Measurements from ENCODE around the gene FBL.
"Not testable (repeated sequence)": the region's sequence is repeated elsewhere in the genome, so short reads cannot be mapped to it uniquely, and the experiment has no call there.

The FBL gene

DNA sequence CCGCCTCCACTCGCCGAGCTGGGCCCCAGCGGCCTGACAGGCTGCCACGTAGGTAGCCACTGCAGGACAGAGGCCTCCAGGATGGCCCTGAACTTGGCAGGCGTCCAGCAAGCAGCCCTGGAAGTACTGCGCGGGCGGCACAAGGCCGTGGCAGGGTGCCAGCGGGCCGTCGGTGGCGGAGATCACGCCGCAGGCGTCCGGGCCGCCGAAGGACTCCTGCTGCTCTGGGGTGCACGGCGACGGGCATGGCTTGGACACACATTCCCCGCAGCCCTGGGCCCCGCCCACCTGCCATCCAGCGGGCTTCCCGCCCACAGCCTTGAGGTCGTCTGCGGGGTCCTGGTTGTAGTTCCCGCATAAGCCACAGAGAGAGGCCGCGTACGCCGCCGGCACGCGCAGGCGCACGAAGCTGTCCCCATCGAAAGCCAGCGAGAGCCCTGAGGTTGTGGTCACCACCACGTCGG is 29.3 kb upstream of the FBL start:
- not testable (repeated sequence) for DNase-seq

DNA sequence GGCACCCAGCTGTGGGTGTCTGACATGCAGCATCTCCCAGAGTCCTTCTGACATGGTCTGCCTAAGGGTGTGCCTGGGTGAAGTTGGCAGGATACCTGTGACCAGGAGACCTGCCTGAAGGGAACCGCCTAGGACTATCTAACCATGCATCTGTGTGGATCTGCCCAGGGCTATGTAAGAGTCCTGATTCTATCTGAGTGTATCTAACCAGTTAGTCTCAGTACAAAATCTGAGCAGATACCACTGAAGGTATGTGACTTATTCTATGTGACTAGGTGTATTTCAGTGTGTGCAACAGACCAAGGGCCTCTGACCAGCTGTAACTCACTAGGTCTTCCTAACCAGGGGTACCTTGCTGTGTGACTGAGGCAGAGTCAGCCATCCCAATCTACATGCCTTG is 28.2 kb upstream of the FBL start:
- DNase-seq, result no peak

DNA sequence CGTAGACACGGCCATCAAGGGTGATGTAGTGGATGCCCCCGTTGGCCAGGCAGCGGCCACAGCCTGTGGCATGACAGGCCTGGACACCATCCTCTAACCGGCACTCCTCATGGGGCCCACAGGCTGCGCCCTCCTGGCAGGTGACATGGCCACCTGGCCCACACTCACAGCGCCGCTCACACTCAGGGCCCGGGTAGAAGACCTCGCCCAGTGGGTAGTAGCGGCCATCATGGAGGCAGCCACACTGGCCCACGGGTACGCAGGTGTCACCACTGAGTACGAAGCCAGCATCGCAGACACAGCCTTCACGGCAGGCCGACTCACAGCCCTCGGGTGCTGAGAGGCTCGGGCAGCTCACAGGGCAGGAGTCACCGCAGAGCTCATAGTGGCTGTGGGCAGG is 27.2 kb upstream of the FBL start:
- no peak for DNase-seq

DNA sequence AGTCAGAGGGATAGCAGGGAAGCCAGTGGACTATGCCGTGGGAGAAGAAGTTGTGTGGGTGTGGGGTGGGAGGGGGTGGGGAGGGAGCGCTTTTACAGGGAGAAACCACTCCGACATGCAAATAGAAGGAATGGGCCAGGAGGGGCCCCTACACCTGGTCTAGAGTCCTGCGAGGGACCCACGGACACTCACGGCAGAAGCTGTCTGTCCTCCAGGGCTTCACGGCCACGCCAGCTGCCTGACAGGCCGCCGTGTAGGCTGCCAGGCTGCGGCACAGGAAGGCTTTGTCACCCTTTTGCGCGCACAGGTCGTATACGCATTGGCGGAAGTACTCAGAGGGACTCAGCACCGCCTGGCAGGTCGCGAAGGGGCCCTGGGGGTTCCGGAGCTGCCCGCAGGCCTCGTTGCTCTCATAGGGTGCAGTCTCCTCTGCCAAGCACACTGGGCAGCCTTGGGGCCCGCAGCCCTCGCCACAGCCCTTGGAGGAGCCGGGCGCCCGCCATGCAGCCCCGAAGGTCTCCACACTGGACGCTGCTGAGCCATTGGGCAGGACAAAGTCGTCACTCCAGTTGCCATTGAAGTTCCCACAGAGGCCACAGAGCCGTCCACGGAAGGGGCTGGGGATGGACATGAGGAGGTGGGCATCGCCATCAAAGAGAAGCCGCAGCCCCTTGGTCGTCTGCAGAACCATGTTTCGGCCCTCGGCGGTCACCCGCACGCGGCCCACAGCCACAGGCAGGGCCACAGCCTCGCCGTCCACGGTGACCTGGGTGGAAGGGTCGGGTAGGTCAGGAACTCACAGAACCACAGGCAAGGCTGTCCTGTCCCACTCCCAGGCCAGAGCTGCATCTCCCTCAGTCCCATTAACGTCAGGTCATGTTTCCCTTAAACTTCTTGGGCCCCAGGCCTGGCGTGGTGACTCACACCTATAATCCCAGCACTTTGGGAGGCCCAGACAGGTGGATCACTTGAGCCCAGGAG is 26.0 kb upstream of the FBL start:
- no peak for DNase-seq

DNA sequence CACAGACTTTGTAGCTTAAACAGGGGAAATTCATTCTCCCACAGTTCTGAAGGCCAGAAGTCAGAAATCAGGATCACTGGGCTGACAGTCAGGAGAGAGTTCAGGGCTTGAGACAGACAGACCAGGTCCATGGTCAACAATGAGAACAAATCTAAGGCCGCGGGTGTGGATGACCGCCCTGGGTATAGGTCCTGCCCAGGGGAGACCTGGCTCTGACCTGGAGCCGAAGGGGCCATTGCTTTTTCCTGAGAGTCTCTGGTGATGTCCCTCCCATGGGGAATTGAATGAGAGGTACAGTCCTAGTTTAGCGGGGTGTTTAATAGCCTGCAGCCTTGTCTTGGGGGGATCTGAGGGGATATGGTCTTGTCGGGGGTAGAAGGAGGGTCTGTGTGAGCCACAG is 25.2 kb upstream of the FBL start:
- DNase-seq, result no peak

DNA sequence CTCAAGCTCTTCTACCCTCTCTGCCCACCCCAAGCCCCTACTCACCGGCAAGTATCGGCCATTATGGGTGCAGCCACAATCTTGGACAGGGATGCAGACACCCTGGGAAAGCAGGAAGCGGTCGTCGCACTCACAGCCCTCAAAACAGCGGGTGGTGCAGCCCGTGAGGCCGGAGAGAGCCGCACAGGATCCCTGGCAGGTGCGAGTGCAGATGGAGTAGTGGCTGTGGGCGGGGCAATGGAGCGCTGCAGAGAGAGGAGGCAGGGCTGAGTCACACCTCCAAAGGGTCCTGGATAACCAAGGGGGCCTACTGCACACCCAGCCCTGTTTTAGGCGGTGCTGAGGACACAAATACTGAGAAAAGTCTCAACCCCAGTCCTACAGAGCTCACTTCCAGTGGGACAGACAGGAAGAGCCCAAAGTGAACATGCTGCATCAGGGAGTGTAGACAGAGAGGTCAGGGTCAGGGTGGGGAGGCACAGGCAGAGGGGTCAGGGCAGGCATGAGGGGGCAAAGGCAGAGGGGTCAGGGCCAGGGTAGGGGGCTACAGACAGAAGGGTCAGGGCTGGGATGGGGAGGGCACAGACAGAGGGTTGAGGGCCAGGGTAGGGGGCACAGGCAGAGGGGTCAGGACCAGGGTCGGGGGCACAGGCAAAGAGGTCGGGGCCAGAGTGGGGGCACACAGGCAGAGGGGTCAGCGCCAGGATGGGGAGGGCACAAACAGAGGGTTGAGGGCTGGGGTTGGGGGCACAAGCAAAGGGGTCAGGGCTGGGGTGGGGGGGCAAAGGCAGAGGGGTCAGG is 24.2 kb upstream of the FBL start:
- peak; percentile 86 for DNase-seq

DNA sequence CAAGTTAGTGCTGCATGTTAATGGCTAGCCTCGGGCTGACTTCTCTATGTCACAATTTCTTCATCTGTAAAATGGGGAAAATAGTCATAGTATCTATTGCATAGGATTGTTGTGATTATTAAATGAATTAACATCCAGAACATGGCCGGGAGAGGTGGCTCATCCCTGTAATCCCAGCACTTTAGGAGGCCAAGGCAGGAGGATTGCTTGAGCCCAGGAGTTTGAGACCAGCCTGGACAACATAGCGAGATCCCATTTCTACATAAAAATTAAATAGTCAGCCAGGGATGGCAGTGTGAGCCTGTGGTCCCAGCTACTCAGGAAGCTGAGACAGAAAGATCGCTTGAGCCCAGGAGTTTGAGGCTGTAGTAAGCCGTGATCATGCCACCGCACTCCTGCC is 21.8 kb upstream of the FBL start:
- DNase-seq, result no peak

DNA sequence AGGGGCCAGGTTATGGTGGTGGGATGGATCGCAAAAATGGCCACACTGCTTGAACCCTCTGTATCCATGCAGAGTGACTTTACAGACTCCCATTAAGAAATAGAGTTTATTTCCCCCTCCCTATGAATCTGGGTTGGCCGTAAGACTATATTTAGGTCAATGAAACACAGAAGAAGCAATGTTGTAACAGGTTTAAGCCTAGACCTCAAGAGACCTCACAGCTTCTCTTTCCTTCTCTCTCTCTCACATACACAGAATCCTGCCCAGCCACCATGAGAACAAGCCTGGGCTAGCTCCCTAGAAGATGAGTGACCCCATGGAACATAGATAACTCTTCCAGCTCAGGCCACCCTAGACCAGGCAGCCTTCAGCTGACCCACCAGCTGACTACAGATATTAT is 21.0 kb upstream of the FBL start:
- DNase-seq, result no peak

DNA sequence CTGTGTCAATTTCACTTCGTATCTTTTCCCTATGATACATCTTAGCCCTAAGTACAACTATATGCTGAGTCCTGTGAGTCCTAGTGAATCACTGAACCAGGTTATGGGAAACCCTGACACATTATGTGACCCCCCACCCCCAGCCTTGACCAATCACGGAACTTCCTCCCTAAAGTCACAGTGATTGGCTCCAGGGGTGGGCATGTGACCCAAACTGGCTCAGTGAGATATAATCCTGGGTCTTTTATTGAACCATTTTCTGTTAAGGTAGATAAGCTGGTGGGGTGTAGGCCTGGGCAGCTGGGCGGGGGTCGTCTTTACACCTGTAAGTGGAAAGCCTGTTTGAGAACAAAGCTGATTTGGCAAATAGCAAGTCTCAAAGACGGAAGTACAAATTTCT is 19.8 kb upstream of the FBL start:
- no peak for DNase-seq

DNA sequence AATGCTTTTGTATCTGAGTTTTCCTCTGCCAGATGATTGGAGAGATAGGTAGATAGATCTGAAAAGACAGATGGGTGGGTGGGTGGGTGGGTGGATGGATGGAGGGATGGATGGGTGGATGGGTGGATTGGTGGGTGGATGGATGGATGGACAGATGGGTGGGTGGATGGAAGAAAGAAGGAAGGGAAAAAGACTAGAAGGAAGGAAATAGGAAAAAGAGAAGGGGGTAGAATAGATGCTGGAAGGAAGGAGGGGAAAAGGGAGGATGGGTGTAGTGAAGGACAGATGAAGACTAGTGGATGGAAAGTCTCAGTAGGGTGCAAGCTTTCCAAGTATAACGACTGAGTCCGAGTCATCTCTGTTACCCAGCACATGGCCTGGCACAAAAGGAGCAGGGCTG is 19.0 kb upstream of the FBL start:
- DNase-seq, result no peak

DNA sequence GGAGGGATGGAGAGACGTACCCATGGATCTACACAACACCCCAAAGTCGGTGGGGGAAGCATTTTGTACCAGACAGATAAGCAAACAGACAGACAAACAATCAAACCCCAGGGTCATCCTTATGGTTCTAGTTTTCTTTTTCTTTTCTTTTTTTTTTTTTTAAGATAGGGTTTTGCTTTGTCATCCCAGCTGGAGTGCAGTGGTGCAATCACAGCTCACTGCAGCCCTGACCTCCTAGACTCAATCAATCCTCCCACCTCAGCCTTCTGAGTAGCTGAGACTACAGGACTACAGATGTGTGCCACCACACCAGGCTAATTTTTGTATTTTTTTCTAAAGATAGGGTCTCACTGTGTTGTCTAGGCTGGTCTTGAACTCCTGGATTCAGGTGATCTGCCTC is 17.9 kb upstream of the FBL start:
- no peak for DNase-seq

DNA sequence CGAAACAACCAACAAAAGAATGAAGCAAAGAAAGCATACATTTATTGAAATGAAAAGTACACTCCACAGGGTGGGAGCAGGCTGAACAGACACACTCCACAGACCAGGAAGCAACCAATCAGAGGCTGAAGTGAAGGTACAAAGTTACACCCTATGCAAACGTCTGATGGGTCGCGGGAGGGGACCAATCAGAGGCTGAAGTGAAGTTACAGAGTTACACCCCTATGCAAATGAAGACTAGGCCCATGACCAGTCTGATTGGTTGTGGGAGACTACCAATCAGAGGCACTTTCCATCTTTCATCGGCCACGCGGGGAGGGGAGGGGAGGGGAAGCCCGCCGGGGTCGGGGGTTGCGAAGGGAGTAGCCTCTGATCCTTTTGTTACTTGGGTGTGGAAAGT is 12.4 kb upstream of the FBL start:
- DNase-seq, result no peak

DNA sequence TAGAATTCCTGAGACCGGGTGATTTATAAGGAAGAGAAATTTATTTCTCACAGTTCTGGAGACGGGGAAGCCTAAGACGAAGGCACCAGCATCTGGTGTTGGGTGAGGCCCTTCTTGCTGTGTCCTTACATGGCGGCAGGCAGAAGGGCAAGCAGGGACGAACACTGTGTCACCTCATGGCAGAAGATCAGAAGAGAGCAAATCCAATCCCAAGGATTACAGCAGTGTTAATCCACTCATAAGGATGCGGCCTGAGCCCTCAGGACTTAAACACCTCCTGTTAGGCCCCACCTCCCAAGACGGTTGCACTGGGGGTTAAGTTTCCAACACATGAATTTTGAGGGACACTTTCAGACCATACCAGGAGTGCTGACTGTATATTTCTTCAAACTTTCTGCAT is 6.7 kb upstream of the FBL start:
- no peak for DNase-seq

DNA sequence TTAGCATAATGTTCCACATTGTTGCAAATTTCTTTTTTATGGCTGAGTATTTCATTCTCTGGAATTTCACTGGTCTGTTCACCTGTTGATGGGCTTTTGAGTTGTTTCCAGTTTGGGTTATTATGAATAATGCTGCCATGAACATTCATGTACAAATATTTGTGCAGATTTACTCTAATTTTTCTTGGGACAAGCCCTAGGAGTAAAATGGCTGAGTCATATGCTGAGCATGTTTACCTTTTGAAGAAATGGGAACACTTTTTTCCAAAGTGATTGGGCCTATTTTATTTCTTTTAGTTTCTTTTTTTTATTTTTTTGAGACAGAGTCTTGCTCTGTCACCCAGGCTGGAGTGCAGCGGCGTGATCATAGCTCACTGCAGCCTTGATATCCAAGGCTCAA is 4.7 kb upstream of the FBL start:
- no peak for DNase-seq

DNA sequence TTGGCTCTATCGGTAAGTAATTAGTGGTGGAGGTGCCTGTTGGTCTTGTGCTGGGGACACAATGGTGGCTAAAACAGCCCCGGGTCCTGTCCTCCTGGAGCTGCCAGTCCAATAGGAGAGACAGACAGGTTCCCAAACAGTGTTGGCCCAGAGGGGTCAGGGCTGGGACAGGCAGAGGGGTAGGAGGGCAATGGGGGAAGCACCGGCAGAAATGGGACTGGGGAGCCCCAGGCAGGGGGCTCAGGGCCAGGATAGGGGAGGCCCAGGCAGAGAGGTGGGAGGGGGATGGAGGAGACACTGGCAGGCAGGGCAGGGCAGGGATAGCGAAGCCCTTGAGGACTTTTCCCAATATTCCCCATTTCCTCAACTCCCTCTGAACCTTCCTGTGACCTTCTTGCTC is 2.2 kb upstream of the FBL start:
- no peak for DNase-seq

DNA sequence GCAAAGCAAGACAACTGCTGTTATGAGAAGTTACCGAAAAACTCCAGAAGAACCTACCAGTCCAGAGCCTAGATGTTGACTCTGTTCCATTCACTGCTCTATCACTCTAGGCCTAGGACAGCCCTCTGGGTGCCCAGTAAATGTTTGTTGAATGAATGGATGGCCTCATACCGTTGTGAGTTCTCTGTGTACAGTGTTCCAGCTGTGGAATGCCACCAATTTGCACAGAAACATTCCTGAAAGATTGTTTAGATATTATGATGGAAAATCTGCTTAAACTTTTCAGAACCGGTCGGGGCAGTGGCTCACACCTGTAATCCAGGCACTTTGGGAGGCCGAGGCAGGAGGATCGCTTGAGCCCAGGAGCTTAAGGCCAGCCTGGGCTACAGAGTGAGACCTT is 1.3 kb upstream of the FBL start:
- DNase-seq, result no peak

DNA sequence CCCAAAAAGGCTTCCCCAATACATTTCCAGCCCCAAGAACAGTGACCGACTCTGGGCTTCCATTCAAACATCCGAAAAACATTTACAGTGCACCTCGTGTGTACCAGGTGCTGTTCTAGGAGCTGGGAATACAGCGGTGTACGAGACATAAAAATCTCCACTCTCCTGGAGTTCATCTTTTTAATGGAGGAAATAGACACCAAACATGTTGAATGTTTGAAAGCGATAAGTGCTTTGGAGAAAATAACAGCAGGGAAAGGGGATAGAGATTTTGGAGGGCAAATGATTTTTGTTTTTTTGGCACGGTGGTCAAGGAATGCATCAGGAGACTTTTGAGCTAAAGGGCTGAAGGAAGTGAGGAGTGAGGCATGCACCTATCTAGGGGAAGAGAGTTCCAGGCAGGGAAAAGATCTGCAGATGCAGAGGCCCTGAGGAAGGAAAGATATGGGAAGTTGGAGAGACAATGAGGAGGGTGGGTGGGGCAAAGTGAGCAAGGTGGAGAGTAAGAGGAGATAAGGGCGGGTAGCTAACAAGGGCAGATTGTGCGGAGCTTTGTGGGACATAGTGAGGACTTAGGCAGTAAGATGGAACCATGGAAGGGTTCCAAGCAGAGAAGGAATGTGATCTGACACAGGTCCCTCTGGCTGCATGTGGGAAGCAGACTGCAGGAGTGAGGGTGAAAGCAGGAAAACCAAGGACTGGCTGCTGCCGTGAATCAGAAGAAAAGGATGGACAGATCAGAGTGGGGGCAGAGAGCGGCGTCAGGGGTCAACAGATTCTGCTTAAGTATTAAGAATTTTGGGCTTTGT is 703 bp upstream of the FBL start:
- DNase-seq, result no peak

DNA sequence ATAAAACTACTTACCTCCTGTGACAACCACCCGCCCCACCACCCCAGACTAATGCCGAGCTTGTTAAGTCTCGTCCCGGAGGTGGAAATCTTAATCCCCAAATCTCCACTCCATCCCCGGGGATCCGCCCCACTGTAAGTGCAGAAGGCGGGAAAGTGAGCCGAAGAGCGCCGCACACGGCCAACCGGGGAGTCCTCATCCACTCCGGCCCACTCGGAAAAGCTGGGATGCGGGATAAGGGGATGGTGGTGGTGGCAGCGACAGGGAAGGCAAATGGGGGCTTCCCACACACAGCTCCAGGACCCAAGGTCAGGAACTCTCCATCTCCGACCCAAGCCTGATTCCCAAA is 621 bp downstream of the FBL start:
- DNase-seq, result no peak

DNA sequence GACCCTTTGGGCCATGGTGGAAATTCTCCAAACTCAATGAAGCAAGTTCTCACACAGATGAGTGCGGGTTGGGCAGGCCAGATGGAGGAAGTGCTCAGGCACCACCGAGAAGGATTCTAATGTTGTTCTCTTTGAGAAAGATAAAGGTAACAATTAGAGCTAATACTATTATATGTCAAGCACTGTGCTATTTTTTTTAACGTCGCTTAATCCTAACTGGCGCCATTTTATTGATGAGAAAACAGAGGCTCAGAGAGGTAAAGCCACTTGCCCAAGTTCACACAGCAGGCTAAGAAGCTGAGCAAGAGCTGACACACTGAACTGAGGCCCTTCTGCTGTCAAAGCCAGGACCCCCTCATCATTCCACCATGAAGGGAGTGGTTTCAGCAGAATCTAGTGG is 1.0 kb downstream of the FBL start:
- DNase-seq, result no peak

DNA sequence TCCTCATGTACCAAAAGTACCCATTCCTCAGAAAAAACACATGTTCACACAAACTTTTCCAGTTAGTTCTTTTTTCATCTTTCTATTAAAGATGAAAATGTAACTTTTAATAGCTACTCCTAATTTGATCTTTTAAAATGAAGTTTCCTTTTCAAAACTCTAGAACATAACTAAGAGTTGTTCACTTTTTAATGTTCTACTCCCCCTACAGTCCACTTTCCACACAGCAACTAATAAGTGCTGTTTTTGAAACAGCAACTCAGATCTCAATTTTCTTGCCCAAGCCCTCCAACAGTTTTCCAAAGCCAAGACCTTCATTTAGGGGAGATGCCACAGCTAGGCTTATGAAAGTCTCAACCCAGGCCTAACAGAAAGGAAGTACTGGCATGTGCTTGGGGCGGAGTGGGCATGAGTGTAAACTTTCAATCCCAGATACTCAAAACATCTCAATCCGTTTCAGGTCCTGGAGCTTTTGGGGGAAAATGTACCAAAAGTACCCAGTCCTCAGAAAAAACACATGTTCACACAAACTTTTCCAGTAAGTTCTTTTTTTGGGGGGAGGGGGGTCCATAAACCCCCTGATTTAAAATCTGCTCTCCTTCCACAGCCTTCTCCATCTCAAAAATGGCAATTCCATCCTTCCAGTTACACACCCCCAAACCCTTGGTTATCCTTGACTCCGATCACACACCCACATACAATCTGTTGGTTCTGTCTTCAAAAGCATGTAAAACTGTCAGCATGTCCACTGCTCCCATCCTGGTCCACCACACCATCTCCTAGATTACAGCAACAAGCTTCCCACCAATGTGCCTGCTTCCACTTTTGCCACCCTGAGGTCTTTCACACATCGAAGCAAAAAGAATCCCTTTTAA is 2.0 kb downstream of the FBL start:
- peak; percentile 36 for DNase-seq

DNA sequence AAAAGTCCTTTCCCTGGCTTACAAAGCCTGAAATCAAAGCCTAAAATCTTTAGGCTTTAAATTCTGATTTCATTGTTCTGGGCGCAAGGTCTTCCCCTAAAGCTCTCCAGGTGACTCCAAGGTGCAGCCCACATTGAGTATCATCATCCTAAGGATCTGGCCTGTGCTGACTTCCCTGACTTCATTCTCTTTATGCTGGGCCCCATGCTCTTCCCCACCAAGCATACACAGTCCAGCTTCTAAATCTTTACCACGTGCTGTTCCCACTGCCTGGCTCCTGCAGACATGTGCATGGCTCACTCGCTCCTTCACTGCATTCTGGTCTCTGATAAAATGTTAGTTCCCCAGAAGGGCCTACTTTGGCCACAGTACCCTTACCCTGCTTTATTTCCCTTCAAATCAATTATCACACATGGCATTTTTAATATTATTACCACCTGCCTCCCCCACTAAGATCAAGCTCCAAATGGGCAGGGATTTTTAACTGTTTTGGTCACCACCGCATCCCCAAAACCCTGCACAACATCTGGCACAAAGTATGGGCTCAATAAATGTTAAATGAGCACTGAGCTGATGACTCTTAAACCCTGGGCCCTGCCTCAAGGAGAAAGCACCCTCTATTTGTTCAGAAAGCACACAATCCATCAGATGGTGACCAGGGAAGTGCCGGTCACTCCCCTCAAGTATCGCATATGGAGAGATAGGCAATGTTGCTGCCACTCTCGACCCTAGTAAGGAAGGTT is 3.3 kb downstream of the FBL start:
- DNase-seq, result no peak

DNA sequence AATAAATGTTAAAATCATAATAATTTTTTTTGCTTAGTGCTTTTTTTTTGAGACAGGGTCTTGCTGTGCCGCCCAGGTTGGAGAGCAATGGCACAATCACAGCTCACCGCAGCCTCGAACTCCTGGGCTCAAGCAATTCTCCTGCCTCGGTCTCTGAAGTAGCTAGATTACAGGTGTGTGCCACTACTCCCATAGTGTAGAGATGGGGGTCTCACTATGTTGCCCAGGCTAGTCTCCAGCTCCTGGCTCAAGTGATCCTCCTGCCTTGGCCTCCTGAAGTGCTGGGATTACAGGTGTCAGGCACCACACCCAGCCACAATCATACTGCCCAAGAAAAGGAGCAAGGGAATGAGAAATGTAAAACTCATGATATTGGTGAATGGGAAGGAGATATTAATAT is 5.1 kb downstream of the FBL start:
- DNase-seq, result no peak
